HG03103 (cell line): ENCODE measurements around the gene CENPP.

Experiments
- ATAC-seq: cut with Tn5 transposase; IDR thresholded peaks from one replicate; pipeline ENCODE4 v1.9.1; 2021; ENCODE audit warnings: low read depth; ENCODE audit not compliant: unreplicated experiment

CENPP gene

DNA sequence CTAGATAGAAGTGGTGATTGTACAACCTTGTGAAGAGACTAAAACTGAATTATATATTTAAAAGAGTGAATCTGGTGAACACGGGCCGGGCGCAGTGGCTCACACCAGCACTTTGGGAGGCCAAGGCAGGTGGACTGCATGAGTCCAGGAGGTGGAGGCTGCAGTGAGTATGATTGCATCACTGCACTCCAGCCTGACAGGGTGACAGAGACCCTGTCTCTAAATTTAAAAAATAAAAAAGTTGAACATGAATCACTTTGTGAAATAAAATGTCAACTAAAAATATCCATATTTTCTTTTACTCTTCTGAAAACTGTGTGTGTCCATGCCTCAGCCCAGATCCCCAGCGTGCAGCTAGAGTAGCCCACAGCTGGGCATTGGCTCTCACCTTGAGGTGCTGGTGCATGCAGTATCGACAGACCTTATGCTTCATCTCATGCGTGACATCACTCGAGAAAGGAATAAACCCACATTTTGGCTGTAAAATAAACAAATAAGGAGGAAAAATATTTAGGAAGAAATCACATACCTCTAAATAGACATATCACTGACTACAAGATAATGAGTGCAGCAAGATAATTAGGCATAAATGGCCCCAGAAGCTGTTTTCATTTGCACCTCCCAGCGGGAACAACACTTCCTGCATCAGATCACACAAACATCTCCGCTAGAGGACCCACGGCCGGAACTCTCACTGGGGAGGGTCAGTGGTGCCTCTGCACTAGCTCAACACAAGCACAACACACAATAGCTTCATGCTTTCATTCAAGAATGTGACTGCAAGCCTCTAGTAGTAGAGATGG is 322.1 kb downstream of the CENPP start:
- no peak for ATAC-seq

DNA sequence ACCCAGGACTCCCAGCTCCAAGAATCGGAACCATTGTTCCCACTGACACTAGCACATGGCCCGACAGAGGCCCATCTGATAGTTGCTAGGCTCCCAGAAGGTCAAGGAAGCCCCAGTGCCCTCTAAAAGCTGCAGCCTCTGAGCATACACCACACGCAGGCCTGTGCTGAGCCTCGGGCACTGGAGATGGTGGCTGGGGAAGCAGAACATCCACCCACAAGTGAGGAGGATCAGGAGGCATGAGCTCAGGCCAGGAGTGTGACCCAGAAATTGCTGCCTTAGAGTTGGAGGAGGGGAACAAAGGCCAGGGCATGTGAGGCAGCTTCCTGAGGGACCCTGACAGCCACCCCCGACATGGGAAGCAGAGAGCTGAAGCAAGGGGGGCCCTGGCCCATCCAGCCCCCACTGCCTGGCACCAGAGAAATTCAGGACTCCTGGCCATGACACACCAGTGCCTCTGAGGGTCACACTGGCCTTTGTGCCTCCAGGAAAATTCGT is 322.8 kb downstream of the CENPP start:
- ATAC-seq, result no peak

DNA sequence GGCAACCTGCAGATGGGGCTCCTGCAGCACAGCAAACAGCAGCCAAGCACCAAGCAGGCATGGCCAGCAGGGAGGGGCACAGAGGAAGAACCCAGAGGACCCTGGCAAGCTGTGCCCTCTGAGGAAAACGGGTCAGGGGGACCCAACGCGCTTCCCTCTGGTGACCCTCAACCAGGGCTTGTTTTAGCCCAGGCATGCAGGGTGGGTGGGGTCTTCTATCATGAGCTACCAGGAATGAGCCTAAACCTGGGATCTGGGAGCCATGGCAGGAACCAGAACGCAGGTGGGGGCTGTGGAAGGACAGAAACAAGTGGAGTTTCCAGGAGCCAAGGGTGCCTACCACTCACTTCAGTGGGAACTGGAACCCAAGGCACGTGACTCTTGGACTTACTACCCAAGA is 323.3 kb downstream of the CENPP start:
- ATAC-seq, result no peak

DNA sequence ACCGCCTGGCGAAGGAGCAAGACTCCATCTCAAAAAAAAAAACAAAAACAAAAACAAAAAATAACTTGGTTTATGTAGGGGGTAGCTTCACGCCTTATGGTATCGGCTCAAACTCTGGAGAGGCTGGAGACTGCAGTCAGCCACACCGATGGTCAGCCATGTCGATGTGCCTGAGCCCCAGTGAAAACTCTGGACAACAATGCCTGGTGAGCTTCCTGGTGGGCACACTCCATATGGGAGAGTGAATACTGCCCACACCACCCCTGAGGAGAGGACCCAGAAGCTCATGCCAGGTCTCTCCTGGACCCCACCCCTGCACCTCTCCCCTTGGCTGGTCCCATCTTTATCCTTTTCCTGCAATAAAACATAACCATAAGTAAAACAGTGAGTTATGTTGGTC is 324.5 kb downstream of the CENPP start:
- no peak for ATAC-seq

DNA sequence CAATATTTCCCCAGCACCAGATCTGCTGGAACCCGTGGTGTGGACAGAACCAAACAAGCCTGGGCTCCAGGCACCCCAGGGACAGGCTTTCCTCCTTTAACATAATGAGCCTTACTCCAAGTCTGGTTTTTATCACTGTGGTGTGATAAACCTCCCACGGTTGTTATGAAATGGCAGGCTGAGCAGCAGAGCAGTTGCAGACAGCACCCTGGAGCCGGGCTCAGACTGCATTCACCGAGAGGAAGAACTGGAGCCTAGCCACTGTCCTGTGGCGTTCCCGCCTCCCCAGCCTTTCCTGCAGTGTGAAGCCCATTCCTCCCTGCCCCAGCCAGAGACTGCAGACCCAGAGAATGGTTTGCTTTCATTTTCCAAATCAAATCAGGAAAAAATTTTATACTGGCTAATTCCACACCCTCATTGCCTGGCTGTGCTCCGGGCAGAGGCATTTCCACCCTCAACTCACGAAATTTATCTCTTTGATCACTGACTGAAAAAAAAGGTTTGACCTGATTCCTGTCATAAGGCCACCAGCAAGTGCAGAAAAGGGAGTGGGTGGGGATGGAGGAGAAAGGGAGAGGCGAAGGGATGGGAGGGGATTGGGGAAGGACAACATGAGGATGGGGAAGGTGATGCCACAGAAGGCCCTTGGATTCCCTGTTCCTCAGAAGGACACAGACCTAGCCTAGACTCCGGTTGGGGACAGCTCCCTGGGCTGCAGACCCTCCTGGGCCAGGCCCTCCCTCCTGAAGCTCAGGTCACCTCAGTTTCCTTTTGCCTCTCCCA is 325.3 kb downstream of the CENPP start:
- no peak for ATAC-seq

DNA sequence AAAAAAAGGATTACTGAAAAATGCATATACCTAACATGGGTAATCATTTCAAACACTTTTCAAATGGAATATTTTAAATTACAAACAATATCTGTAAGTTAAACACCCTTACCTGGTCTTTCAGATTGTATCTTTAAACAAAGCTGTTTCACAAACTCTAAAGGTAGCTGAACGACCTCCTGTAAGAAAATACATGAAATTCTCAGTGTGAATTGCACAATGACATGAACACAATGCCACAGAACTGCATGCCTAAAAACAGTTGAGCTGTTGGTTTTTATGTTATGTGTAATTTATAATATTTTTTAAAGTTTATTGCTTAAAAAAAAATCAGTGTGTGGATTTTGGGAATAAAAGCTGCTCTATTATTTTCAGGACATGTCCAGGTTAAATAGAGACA is 326.7 kb downstream of the CENPP start:
- no peak for ATAC-seq

DNA sequence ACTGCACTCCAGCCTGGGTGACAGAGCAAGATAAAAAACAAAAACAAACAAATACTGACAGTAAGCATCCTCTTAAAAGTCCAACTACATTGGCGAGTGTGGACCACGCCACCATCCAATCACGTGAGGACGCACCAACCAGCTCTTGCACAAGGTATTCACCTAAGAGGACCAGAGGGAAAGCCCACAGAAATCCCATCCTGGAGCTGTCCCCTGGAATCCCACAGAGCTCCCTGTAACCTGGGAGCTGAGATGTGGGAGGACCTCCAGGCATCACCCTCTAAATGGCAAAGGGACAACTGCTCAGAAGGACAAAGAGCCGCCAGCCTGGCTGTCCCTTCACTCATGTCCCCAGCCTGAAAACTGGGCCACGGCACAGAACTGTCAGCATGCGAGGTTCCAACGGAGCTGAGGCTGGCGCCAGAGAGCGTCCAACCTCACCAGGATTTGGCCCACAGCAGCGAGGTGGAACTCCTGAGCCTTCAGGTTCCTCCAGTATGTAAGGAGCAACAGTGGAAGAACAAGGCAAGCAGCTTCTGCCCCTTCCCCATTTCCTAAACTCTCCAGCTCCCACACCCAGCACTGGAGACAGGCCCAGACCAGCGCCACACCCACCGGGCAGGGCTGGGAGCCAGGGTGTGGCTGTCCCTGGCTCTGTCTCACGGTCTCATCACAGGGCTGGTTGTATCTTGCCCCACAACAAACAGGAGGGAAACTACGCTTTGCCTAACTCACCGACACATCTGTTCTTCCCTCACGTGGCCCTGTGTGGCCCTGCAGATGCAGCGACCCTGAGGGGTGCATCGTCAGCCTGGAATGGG is 328.9 kb downstream of the CENPP start:
- ATAC-seq, result no peak

DNA sequence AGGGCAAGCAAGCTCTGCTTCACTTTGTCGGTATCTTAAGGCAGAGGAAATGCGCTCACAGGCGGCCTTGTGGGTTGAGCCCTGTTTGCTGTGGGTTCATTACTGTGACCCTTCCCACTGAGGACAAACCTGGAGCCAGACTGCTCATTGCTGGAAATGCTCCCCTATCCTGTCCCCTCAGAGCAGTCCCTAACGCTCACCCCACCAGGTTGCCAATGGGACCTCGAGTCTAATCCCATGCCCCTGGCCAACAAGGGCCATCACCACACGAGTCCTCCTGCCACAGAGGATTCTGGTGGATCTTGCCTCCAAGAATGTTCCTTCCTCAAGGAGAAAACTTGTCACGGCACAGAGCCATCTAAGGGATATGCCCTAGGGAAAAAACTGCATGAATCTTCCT is 329.6 kb downstream of the CENPP start:
- ATAC-seq, result no peak

DNA sequence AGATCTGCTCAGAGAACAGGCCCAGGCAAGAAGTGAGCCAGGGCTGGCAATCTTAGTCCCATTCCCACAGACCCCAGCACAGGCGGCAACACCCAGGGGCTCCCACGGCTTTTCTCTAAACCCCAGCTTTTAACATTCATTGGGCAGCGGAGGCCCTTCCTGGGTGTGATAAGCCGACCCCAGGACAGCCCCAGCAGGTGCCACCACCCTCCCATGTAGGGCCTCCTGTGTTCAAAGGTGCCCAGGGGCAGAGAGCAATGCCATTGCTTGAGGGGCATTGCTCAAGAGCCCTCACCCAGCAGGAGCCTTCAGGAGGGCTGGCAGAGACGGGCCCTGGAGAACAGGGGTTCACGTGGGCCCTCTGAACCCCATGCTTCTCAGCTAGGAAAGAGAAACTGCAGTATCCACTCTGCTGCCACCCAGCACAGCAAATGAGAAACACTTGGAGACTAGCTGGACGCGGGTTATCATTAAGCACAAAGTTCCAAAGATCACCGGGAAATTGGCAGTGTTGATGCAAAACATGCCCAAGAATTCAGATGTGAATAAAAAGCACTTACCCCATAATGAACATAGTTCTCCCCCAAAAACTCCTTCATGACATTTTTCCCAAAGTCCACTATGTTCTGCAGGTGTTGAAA is 330.3 kb downstream of the CENPP start:
- no peak for ATAC-seq

DNA sequence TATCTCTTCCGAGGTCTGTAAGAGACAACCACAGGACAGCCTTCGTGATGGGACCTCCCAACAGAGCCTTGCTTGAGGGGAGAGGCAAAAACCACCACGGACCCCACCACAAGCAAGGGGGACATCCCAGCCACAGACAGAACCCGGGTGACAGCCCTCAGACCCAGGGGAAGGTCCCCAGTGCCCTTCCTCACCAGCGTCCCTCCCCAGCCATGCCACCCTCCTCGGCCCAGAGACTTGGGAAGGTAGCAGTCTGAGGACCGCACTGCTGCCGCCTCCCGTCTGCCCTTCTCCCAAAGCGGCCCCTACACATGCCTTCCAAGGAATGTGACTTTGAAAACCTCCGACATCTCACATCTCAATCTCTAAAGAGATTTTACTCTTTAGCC is 330.8 kb downstream of the CENPP start:
- ATAC-seq, result no peak

DNA sequence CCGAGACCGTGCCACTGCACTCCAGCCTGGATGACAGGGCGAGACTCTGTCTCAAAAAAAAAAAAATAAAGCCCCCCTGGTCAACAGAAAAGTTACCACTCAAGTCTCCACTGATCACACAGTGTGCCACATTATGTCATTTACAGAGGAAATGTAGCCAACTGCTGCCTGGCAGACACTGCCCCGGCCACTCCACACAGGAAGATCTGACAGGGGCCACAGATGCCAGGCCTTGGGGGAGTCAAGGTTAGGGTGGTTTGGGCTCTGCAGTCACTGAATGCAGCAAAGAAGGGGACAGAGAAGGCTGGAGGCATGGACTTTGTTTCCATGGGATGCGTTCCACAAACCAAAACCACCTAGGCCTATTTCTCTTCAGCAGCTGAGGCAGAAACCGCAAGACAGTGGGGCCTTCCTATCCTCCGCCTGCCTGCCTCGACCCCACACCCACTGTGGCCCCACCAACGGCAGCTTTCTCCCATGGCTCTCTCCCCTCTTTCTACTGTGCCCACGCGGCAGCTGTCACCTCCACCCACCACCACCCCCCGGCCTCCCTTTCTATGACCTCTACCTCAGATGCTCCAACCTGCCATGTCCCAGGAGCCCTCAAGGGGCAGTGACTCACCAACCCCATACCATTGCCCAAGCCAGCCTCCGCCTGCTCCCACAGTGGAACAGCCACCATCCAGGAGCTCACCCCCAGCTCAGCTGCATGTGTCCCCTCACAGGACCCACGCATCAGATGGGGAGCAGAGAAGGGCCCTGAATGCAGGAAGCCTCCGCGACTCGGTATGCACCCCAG is 331.7 kb downstream of the CENPP start:
- no peak for ATAC-seq

DNA sequence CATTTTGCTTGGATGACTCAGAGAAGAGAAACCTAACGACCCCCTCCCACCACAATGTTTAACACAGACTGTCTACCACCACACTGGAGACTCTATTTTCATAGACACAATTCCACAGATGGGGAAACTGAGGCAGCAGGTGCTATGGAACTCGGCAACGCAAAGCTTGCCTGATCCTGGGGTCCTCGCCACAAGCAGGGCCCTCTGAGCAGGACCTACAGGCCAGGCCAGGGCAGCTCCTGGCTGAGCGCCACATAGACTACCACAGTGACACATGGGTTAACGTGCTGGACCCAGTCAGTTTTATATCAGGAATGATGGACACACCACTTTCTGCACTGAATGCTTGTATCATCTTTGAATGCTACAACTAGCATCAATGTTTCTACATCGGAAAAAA is 332.4 kb downstream of the CENPP start:
- ATAC-seq, result no peak

DNA sequence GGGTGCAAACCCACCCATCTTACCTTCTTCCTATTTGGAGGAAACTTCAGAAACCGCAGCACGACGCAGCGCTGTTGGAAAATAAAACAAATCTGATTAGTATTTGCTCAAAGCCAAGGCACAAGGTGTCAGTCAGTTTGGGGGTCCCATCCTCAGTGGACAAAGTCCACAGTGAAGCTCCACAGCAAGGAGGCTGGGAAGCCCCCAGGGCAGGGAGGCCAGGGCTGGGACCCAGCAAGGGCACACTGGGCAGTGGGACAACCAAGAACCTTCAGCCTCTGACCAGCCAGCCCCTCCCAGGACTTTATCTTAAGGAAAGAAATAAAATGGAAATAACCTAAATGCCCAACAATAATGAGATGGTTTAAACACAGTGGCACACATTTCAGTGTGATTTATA is 332.9 kb downstream of the CENPP start:
- no peak for ATAC-seq

DNA sequence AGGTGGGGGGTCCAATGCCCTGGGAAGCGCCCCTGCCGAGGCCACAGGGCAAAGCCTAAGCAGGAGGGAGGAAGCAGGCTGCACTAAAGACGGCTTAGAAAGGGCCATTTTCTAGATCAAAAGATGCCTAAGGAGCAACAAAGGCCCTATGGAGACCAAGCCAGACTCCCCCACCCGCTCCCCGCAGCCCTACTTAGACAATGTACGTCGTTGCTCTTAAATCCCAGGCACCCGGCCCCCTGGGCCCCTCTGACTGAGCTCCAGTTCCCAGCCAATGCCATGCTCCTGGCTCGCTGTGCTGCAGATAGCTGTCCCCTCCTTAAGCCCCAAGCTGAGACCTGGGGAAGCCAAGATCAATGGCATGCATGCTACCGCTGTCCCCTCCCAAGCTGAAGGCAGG is 333.8 kb downstream of the CENPP start:
- ATAC-seq, result no peak

DNA sequence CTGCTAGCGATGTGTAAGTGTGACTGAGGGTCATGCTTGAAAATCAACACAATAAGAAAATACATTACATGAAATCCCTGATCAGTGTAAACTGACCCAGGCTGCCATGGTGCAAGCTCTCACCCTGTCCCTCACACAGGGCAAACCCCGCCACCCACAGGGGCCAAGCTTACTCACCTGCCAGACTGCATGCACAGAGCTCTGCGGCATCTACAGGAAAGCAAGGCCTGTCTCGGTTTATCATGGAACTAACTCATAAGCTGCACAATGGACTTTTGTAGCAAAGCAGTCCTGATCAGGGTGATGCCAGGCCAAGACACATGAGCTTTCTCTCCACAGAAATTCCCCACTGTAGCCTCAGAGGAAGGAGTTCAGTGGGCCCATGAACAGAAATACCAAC is 334.5 kb downstream of the CENPP start:
- no peak for ATAC-seq

DNA sequence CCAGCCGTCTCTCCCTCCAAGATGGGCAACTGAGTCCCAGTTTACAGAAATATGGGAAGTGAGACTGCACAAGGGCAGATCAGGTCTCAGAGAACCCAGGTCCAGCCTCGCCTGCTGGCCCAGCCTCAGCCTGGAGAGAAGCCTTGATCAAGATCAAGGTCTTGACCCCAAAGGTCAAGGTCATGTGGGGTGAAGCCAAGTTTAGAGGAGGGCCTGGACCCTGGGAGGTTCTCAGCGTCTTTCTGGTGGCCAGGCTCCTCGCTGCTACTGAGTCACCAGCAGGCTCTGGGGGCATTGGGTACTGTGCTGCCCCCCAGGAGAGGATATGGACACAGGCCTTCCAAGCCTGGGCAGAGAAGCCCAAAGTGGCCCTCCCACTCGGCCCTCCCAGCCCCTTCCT is 335.4 kb downstream of the CENPP start:
- no peak for ATAC-seq

DNA sequence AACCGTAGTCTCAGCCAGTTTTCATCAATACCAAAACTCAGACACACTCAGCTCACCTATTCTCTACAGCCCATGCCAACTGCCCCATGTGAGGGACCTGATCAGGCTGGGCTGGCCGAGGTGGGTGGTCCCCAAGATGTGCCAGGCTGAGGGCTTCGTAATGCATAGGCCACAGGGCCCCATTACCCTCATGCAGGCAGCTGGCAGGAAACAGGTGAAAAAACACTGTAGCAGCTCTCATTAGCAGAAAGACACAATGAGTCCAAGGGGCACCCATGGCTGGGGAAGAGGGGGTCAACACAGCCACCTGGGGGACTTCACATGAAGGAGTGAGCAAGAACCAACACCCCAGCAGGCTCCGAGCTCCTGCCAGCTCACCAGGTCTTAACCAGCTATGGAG is 336.0 kb downstream of the CENPP start:
- ATAC-seq, result no peak

DNA sequence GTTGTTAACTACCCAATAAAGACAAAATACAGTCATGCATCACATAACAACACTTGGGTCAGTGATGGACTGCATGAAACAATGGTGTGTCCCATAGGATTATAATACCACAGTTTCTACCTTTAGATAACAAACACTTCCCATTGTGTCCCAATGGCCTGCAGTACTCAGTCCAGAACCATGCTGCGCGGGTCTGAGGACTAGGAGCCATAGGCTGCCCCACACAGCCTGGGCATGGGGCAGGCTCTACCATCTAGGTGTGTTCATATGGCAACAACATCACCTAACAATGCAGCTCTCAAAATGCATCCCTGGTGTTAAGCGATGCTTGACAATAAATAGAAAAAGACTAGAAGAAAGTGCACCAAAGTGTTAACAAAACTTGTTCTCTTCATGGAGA is 337.4 kb downstream of the CENPP start:
- no peak for ATAC-seq

DNA sequence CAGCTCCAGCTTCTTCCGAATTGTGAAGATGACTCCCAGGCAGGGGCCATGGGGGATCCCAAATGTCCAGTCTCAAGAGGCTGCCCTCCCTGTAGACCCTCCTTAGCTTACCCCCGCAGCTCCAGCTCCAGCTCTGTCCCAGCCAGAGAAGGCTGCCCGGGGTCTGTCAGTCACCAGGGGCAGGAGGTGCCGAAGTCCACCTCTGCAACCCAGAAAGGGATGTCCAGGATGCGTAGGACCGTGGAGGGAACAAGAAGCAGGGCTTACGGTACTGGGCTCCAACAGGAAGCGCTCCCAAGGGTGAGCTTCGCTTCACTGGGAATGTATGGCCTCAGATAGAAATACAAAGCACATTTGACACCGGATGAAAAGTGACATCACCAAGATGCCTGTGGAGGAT is 338.2 kb downstream of the CENPP start:
- ATAC-seq, result no peak
